ENCODE data around the gene DCT.

The DCT gene

GRCh38 chr13:94444826-94445225, 34.7 kb downstream of the DCT start:
- no peak for DNase-seq

GRCh38 chr13:94435604-94436226, 43.8 kb downstream of the DCT start:
- peak; percentile 35 to 48 for DNase-seq

GRCh38 chr13:94433055-94433961, 46.2 kb downstream of the DCT start:
- DNase-seq: peak in 1 of 2 experiments; percentile 24

- no peak for DNase-seq
These were observed 47.5 kb downstream of the DCT start for GRCh38 chr13:94431987-94432386.

DNA sequence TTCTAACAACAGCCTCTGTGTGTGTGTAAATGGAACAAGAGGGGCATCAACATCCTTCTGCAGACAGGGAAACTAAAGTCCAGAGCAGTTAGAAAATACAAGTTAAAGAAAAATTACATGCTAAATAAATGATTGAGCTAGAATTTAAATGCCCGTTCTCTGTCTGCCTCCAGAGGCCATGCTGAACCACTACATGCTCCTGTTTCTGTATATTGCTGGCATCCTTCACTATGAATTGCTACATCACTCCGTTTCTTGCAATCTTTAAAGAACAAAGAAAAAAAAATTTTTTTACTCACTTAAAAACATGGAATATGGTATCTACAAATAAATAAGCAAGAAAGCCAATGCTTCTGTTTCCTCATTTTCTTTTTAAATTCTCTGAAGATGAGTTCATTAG, 47.9 kb downstream of the DCT start:
- DNase-seq: no peak

DNA sequence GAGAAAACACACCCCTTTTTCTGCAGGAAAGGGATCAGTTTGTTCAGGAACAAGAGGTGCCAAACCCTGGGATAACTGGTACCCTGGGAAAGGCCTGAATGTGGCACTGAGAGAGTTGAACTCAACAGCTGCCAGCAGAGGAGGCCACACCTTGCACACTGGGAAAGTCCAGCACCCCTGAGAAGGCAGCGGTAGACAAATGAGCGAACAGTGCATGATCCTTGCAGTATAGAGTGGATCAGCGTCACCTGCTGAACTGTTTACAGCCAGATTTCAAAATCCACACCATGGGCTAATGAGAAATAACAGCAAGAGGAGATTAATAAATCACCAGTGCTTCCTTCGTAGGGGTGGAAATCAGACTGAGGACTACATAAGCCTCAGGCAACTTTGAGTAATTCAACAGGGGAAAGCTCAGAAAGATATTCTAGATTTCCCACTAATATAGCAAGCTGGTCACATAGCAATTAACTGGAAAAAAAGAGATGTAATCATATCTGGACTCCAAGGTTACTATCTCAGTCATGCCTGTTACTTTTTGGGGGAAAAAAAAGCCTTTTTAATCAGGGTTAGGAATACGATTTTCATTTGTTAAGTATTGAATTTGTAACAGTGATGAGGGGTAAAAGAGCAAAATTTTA, 52.0 kb downstream of the DCT start:
- no peak for DNase-seq

DNA sequence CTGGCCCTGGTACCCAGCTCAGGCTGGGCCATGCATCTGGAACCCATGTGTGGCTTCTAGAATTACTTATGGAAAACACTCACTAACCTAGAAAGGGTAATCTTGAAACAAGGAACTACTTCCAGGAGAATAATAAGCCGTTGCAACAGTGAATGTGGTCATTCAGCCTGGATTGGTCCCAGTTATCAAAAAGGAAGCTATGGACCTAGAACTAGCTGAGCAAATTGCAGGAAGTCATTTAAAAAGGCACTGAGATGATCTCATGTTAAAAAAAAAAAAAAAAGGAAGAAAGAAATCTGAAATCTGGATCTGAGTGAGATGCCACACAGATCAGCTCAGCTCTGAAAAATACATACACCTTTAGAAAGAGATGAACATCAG, 59.6 kb downstream of the DCT start:
- no peak for DNase-seq

DNA sequence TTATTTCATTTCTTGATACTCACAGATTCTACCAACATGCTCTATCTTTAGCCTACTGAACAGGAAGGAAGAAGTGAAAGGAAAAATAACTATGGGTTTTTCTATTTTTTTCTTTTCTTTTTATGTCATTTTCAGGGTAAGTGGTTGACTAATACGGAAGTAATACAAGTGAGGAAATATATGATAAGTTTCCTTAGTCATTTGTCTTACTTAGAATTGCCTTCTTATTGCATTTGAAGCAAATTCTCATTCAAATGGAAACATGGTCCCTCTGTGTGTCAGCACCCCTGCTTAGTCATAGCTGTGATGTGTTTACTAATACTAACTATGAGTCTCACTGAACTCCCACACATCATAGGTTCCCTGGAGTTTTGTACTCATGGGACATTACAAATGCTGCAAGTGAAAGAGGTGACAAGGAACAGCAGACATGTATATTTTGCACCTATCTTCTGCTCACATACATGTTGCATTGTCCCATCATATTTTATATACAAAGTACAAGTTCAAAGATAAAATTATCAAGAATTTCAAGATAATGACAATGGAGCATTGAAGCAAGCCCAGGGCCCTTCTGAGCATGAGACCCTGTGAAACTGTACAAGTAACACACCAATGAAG, 60.1 kb downstream of the DCT start:
- no peak for DNase-seq

GRCh38 chr13:94417294-94417693, 62.2 kb downstream of the DCT start:
- DNase-seq: no peak

- DNase-seq: peak; percentile 67 to 77
These were observed 62.9 kb downstream of the DCT start for GRCh38 chr13:94416454-94417080.

DNA sequence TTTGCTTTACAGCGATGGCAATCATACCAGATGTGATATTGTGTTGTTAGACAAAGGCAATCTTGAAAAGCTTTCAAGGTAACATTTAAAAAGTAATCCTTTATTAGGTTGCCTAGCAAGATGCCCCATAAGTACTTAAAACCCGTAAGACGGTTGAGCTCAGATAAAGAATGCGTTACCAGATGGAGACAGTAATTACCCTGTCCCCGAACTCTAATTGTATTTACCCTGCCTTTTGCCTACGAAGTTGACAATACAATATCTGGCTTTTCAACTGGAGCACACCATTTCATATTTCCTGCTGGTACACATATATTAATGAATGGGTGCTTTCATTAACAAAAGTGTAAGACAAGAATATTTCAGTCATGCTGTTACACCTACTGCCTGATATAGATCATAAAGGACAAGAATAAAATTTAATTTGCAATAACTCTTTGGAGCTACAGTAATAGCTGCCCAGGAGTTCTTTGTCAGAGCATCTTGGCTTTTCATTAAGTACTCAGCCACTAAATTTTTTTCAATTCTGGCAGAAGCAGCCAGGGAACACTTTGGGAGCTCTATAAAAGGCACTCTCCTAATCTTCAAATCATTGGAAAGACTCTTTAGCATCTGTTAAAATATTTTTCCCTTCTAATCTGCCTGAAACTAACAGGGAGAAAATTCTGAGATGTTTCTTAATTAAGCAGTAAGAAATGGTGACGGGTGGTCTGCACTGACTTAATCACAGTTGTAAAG, 63.8 kb downstream of the DCT start:
- DNase-seq: peak; percentile 90 to 95

DNA sequence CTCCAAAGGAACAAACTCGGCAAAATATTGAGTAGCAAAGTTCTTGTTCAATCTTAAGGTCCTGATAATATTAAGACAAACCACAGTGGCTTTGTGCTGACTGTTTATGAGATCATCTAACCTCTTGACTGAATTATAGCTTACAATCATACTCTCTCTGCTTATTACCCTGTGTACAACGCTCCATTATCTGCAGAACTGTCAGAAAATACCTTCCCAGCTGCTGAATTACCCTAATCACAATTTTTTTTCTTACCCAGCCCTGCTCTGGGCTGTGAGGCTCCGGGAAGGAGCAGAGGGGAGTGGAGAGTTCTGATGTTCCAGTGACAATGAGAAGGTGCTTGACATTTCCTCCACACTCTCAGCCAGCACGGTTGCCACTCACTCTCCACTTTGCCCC, 64.8 kb downstream of the DCT start:
- peak; percentile 68 to 76 for DNase-seq

DNA sequence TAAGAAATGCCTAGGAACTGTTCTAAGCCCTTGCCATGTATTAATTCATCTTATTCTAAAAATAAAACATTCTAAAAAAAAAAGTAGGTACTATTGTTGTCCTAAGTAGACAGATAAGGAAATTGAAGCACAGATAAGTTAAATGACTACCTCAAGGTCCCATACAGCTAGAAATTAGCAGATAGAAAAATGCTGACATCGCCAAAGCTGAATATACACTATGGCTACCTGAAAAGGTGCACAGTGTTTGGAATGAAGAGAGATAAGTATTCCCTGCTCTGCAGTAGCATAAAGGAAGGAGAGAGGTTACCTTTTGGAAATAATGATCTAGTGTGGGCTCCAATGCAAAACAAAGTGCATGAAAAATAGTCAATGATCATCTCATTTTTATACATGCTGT, 65.3 kb downstream of the DCT start:
- DNase-seq: no peak

- DNase-seq: no peak
These were observed 65.9 kb downstream of the DCT start for GRCh38 chr13:94413598-94413944.

- no peak for DNase-seq
These were observed 66.4 kb downstream of the DCT start for GRCh38 chr13:94412870-94413597.

DNA sequence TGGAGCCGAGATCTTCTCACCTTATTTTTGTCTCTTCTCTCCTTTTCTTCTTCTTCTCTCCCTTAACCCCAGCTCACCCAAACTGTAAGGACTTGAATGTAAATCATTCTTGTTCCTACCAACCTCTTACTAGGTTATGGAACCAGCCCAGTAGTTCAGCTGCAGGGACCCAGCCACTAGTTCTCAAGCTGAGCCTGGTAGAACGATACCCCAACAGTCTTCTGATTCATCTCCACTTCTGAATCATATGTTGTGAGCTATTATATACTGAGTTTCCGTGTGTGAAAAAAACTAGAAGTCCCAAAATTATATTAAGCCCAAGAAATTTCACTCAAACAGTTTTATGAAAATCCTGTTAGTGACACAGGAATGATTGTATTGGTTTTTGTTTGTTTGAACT, 67.7 kb downstream of the DCT start:
- DNase-seq: no peak

DNA sequence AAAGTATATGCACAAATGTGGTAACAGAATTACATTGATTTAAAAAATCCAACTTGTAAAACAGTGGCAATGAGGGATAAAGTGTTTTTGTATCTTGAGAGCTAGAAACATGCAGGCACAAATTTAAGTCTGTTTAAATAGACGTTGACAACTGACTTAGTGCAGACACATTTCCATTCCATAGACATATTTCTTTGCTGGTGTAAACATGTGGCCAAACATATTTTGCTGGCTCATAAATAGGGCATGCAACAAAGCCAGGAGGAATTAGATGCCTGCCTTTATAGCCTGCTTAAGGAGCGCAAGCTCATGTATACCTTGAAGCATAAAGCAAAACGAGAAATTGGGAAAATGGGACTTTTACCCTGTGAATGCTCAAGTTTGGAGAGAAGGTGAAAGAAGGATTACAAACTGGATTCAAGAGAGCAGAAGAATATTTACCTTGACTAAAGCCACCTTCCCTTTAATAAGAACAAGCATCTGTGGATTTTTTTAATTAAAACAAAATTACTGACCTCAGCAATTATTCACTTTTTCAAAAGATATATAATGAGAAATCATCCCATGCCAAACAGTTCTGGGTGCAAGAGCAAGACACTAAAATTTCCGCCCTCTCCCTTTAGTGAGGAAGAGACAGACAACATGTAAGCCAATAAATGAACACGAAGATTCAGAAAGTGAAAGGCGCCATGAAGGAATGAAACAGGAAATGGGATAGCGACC, 71.0 kb downstream of the DCT start:
- no peak for DNase-seq

GRCh38 chr13:94400874-94401273, 78.6 kb downstream of the DCT start:
- DNase-seq: no peak

- DNase-seq: no peak
These were observed 79.7 kb downstream of the DCT start for GRCh38 chr13:94399812-94400211.

- DNase-seq: no peak
These were observed 83.6 kb downstream of the DCT start for GRCh38 chr13:94395860-94396259.

GRCh38 chr13:94394723-94395122, 84.8 kb downstream of the DCT start:
- DNase-seq: peak in 1 of 2 experiments; percentile 29

Measured in NCI-H1930 (cell line).